BLaER1 treated with 17β-estradiol and CSF1 and Interleukin-3, amounts not matched to agents 10 nM and 100 nM (cell line): ENCODE measurements around the gene DLL4.

Source experiments
- H3K27ac ChIP-seq, 11 experiments: shearing (Covaris generic); formaldehyde crosslinking; 2 replicates each; pipeline ENCODE4 v1.8.1; 2022
- H3K27me3 ChIP-seq, 11 experiments: shearing (Covaris generic); formaldehyde crosslinking; 2 replicates each; pipeline ENCODE4 v1.8.1; 2022
- H3K36me3 ChIP-seq, 11 experiments: shearing (Covaris generic); formaldehyde crosslinking; 2 replicates each; pipeline ENCODE4 v1.8.1; 2022
- H3K4me1 ChIP-seq, 10 experiments: shearing (Covaris generic); formaldehyde crosslinking; 2 replicates each; pipeline ENCODE4 v1.8.1; 2022
- H3K4me2 ChIP-seq, 11 experiments: shearing (Covaris generic); formaldehyde crosslinking; 2 replicates each; pipeline ENCODE4 v1.8.1; 2022
- H3K4me3 ChIP-seq, 10 experiments: shearing (Covaris generic); formaldehyde crosslinking; 2 replicates each; pipeline ENCODE4 v1.8.1; 2022
- H3K9ac ChIP-seq, 11 experiments: shearing (Covaris generic); formaldehyde crosslinking; 2 replicates each; pipeline ENCODE4 v1.8.1; 2022
- H3K9me3 ChIP-seq, 11 experiments: shearing (Covaris generic); formaldehyde crosslinking; replicated peaks in 1 of 11; 2 replicates each; pipeline ENCODE4 v1.8.1; 2022
- H4K20me1 ChIP-seq, 11 experiments: shearing (Covaris generic); formaldehyde crosslinking; 2 replicates each; pipeline ENCODE4 v1.8.1; 2022
- Cebpa-rat ChIP-seq, 11 experiments: shearing (Covaris generic); IDR thresholded peaks; 2 replicates each; pipeline ENCODE4 v1.8.1; 2022

The DLL4 gene

DNA sequence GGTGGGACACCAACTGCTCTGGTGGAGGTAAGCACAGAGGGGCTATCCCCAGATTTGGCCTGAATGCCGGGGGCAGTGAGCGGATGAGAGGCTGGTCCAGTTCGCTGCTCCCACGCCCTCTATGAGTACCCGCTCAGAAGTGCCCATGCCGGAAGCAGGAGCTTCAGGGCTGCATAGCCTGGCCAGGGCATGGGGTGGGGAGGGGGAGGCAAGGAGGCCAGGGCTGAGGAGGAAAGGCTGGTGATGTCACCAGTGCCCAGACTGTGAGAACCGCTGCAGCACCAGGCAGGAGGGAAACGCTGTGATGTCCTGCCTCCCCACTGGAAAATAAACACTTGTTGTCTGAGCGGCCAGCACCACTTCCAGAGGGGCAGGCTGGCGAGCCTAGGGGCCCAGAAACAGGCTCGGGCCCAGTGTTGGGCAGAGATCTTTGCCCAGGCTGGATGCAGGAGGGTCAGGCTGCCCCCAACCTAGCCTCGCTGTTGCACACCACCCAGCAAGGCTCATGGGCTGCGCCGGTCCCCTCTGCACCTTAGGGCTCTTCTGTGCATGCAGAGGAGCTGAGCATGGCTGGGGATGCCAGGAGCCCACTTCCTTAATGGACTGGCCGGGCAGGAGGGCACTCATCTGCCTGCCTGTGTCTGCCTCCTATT, 10.9 kb upstream of the DLL4 start:
- no peak for TF ChIP-seq Cebpa-rat (IDR thresholded peaks at IDR 0.05)
- H3K4me2 ChIP-seq: peak overlapping the region; percentile 57 to 92 (median 70)
- H3K36me3 ChIP-seq: no peaks in the 10 kb centered on the region
- H3K4me3 ChIP-seq: no peak overlapping the region
- H3K4me1 ChIP-seq: peaks cover 20 to 69% (median 64%) of the 10 kb centered on the region in 10 experiments; a peak in 19 of 20 replicates
- no peaks in the 10 kb centered on the region for H3K9me3 ChIP-seq
- H3K9ac ChIP-seq: peak overlapping the region in 6 of 11 experiments; percentile 3 to 52 (median 30); a peak in 7 of 22 replicates
- H4K20me1 ChIP-seq: no peaks in the 10 kb centered on the region
- H3K27me3 ChIP-seq: peaks cover 0 to 22% (median 8%) of the 10 kb centered on the region in 11 experiments; a peak in 17 of 22 replicates
- peak overlapping the region in 4 of 11 experiments; percentile 7 to 51 (median 22); a peak in 5 of 22 replicates for H3K27ac ChIP-seq

DNA sequence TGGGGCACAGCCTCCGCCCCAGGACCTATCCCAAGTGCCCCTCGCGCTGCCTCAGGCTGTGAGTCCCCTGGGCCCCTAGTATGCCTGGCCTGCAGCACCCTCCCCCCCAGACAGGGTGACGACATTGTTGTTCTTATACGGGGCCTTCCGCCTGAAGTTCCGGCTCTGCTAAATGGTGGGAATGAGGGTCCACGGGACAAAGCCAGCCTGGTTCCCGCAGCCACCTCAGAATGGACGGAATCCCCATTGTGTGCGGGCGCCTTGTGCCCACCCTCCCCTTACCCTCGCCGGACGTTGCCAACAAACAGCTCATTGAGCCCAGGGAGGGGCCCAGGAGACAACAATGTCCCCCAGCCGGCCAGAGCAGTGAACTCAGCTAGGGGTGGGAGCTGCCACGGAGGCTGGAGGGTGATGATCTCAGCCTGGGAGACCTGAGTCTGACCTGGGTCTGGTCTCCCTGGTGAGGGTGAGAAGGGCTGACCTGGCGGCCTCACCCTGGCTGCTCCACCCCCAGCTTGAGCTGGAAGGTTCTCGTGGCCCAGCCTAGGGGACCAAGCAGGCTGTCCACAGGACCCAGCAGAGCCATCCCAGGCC, 10.2 kb upstream of the DLL4 start:
- H3K9ac ChIP-seq: 0 out of 22 replicates have a peak overlapping the region, but pooled peaks of 1 of the 11 experiments have one; percentile 31
- H3K4me3 ChIP-seq: no peak overlapping the region
- H3K27ac ChIP-seq: no peak overlapping the region; a peak in 1 of 22 replicates
- peak overlapping the region in 9 of 11 experiments; percentile 59 to 92 (median 70); a peak in 10 of 22 replicates for H3K4me2 ChIP-seq
- H3K9me3 ChIP-seq: no peaks in the 10 kb centered on the region
- no peaks in the 10 kb centered on the region for H4K20me1 ChIP-seq
- TF ChIP-seq Cebpa-rat (IDR thresholded peaks at IDR 0.05): no peak
- no peaks in the 10 kb centered on the region for H3K36me3 ChIP-seq
- H3K27me3 ChIP-seq: peaks cover 2 to 29% (median 14%) of the 10 kb centered on the region in 11 experiments; a peak in 21 of 22 replicates
- peaks cover 20 to 70% (median 64%) of the 10 kb centered on the region in 10 experiments; a peak in 19 of 20 replicates for H3K4me1 ChIP-seq

DNA sequence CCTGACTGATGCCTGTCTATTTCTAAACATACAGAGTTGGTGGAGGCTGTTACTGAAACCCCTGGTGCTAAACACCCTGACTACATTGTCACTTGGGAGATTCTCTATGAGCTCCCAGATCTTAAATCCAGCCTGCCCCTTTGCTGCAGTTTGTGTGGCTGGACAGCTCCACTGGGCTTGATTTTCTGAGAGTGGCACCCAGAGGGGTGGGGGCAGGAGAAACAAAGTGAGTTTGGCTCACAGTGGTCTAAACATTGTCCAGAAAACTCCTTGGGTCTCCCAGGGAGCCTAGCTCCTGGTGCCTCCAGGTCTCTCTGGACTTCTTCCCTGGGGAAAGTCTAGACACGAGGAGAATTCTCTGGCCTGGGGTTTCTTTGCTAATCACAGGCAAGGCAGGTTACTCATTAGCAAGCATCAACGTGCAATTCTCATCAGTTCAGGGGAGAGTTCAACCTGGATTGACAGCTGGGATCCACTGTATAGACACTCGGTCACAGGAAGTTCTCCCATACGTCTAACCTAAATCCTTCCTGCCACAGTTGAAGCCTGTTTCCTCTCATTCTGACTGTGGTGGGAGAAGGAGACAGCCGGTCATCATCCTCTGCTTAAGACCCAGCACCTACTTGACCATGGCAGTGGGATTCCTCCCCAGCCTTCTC, 7.1 kb upstream of the DLL4 start:
- no peaks in the 10 kb centered on the region for H3K9me3 ChIP-seq
- H4K20me1 ChIP-seq: peaks cover 0 to 17% (median 5%) of the 10 kb centered on the region in 11 experiments; a peak in 7 of 22 replicates
- peaks cover 34 to 58% (median 46%) of the 10 kb centered on the region in 11 experiments for H3K27me3 ChIP-seq
- H3K9ac ChIP-seq: no peak overlapping the region
- H3K4me3 ChIP-seq: no peak overlapping the region
- no peak overlapping the region for H3K27ac ChIP-seq
- H3K4me1 ChIP-seq: peaks cover 27 to 63% (median 57%) of the 10 kb centered on the region in 10 experiments
- peak overlapping the region in 10 of 11 experiments; percentile 20 to 62 (median 42); a peak in 19 of 22 replicates for H3K4me2 ChIP-seq
- no peaks in the 10 kb centered on the region for H3K36me3 ChIP-seq
- no peak for TF ChIP-seq Cebpa-rat (IDR thresholded peaks at IDR 0.05)

DNA sequence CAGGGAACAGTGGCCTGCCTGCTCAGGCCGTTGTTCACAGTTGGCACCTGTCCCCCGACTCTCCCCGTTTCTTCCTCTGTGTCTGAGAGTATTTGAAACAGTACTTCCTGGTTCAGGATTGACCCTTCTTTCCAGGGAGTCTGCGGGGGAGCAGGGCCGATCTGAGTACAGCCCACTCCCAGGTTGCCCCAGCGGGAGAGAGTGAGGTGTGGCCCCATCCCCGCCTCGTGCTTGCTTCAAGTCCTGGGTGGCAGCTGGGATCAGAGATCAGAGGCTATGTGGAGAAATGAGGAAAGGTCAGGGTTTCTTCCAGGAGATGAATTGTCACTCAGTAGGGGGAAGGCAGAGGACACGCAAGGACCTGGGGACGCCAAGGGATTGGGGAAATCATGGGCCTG, 6.5 kb upstream of the DLL4 start:
- Histone ChIP-seq H3K4me2 (peak overlapping the region in 10 of 11 experiments; percentile 20 to 62 (median 42); a peak in 20 of 22 replicates), H4K20me1 (peaks cover 0 to 22% (median 9%) of the 10 kb centered on the region in 11 experiments; a peak in 7 of 22 replicates), H3K9ac (no peak overlapping the region), H3K9me3 (no peaks in the 10 kb centered on the region), H3K27ac (no peak overlapping the region), H3K27me3 (peaks cover 39 to 59% (median 49%) of the 10 kb centered on the region in 11 experiments), H3K4me3 (no peak overlapping the region), H3K36me3 (no peaks in the 10 kb centered on the region), H3K4me1 (peaks cover 31 to 63% (median 57%) of the 10 kb centered on the region in 10 experiments)
- no peak for TF ChIP-seq Cebpa-rat (IDR thresholded peaks at IDR 0.05)

DNA sequence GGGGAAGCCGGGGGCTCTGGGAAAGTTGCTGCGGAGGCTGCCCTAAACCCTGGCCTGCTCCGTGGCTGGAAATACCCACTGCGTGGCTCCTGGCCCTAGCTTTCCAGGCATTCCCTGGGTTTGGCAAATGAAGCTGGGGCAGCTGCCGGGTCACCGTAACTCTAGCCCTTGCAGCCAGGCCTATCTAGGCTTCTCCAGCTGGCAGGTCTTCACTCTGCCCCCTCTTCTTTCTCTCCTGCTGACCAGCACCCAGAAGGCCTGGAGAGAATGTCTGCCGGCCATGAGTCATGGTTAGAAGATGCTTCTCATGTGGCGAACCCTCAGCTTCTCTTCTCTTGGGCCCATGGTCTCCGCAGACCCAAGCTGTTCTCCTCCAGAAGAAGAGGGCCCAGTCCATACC, 5.6 kb upstream of the DLL4 start:
- Histone ChIP-seq H3K36me3 (no peaks in the 10 kb centered on the region), H4K20me1 (peaks cover 0 to 27% (median 10%) of the 10 kb centered on the region in 11 experiments; a peak in 9 of 22 replicates), H3K4me1 (peaks cover 31 to 63% (median 53%) of the 10 kb centered on the region in 10 experiments), H3K9me3 (no peaks in the 10 kb centered on the region), H3K27me3 (peaks cover 49 to 66% (median 58%) of the 10 kb centered on the region in 11 experiments), H3K4me3 (no peak overlapping the region), H3K27ac (no peak overlapping the region), H3K9ac (no peak overlapping the region), H3K4me2 (peak overlapping the region in 9 of 11 experiments; percentile 17 to 62 (median 44); a peak in 11 of 22 replicates)
- TF ChIP-seq Cebpa-rat (IDR thresholded peaks at IDR 0.05): no peak

DNA sequence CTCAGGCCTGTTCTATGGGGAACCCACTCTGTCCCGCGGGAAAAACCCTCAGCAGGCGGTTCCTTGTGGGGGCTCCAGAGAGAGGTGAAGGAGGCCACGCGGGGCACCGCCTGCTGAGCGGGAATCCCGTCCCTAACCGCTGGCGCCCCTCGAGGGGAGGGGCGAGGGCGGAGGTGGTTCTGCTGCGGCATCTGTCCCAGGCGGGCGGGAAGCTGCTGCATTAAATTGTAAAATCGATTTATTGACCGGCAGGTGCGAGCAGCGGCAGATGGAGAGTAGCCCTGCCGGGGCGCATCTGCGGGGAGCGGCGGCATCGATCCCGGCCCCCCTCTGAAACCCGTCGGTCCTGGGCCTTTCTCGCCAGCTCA, 3.7 kb upstream of the DLL4 start:
- Histone ChIP-seq H3K9me3 (no peaks in the 10 kb centered on the region), H3K4me3 (peak overlapping the region in 7 of 10 experiments; percentile 29 to 62 (median 47); a peak in 11 of 20 replicates), H3K36me3 (no peaks in the 10 kb centered on the region), H3K27me3 (peaks cover 68 to 86% (median 77%) of the 10 kb centered on the region in 11 experiments), H3K4me1 (peaks cover 48 to 80% (median 72%) of the 10 kb centered on the region in 10 experiments), H3K9ac (peak overlapping the region in 3 of 11 experiments; percentile 13 to 45 (median 44); a peak in 4 of 22 replicates), H3K27ac (0 out of 22 replicates have a peak overlapping the region, but pooled peaks of 1 of the 11 experiments have one; percentile 13), H3K4me2 (peak overlapping the region; percentile 90 to 100 (median 99)), H4K20me1 (peaks cover 0 to 45% (median 22%) of the 10 kb centered on the region in 11 experiments; a peak in 14 of 22 replicates)
- TF ChIP-seq Cebpa-rat (IDR thresholded peaks at IDR 0.05): no peak

DNA sequence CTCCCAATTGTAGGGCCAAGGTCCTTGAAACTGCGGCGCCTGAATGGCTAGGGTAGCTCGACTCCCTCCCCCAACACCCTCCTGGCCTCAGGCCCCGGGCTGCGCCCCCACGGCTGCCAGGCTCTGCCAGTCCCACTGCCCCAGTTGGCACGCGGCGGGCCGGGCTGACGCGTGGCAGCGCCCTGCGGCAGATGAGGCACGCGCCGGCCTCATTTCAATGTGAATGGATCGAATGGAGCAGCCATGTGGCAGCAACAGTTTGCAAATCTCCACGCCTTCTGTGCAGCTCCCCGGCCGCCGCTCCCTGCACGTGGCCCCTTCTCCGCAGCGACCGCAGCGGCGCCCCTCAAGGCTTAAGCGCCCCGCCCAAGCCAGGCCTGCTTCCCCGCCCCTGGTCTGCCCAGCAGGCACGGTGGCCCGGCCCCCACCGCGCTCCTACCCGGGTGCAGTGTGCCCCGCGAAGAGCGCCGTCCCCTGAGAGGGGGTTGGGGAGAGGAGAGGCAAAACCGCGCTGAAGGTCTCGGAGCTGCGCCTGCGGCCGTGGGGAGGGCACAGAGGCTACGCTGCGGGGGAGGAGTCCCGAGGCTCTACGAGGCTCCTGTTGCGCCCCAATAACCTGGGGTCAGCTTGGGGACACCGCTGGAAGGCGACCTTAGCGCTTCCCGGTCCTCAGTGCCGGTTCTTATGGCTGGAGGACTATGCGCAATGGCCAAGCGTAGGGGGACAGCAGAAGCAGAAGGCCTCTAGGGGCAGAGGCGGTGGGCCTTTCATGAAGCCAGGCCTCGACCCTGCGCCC, 3.1 kb upstream of the DLL4 start:
- peak overlapping the region in 8 of 11 experiments; percentile 0 to 68 (median 26); a peak in 8 of 22 replicates for H3K9ac ChIP-seq
- TF ChIP-seq Cebpa-rat (IDR thresholded peaks at IDR 0.05): no peak
- H3K4me2 ChIP-seq: peak overlapping the region; percentile 90 to 100 (median 99)
- peaks cover 54 to 86% (median 78%) of the 10 kb centered on the region in 10 experiments for H3K4me1 ChIP-seq
- H3K36me3 ChIP-seq: no peaks in the 10 kb centered on the region
- H4K20me1 ChIP-seq: peaks cover 0 to 50% (median 24%) of the 10 kb centered on the region in 11 experiments; a peak in 15 of 22 replicates
- peak overlapping the region in 2 of 11 experiments; percentile 11 to 13; a peak in 2 of 22 replicates for H3K27ac ChIP-seq
- H3K4me3 ChIP-seq: peak overlapping the region; percentile 29 to 62 (median 44); a peak in 18 of 20 replicates
- peaks cover 74 to 92% (median 83%) of the 10 kb centered on the region in 11 experiments for H3K27me3 ChIP-seq
- no peaks in the 10 kb centered on the region for H3K9me3 ChIP-seq
